ENCODE results near the gene ERF.

Gene ERF

GRCh38 chr19:42287017-42287826 lies 32.3 kb upstream of the ERF start:
- in situ Hi-C loops (cut with MboI; ENCODE audit: low sequenced_read_pairs), result no loop called here

GRCh38 chr19:42286349-42287016 lies 31.6 kb upstream of the ERF start:
- in situ Hi-C loops (cut with MboI; ENCODE audit: low sequenced_read_pairs), result no loop called here

- in situ Hi-C loops (cut with MboI; ENCODE audit: low sequenced_read_pairs), result no loop called here
Measured at GRCh38 chr19:42285988-42286348, 31.0 kb upstream of the ERF start.

GRCh38 chr19:42285541-42285941 lies 30.6 kb upstream of the ERF start:
- in situ Hi-C loops (cut with MboI; ENCODE audit: low sequenced_read_pairs), result no loop called here

GRCh38 chr19:42284591-42285341 lies 29.8 kb upstream of the ERF start:
- in situ Hi-C loops (cut with MboI; ENCODE audit: low sequenced_read_pairs), result no loop called here

- in situ Hi-C loops (cut with MboI; ENCODE audit: low sequenced_read_pairs), result no loop called here
Measured at GRCh38 chr19:42284066-42284501, 29.2 kb upstream of the ERF start.

GRCh38 chr19:42283188-42284065 lies 28.5 kb upstream of the ERF start:
- in situ Hi-C loops (cut with MboI; ENCODE audit: low sequenced_read_pairs), result no loop called here

GRCh38 chr19:42282819-42283187 lies 27.9 kb upstream of the ERF start:
- in situ Hi-C loops (cut with MboI; ENCODE audit: low sequenced_read_pairs), result no loop called here

GRCh38 chr19:42281827-42282762 lies 27.2 kb upstream of the ERF start:
- in situ Hi-C loops (cut with MboI; ENCODE audit: low sequenced_read_pairs), result no loop called here

GRCh38 chr19:42281146-42281826 lies 26.4 kb upstream of the ERF start:
- in situ Hi-C loops (cut with MboI; ENCODE audit: low sequenced_read_pairs), result no loop called here

- in situ Hi-C loops (cut with MboI; ENCODE audit: low sequenced_read_pairs), result no loop called here
Measured at GRCh38 chr19:42280815-42281145, 25.9 kb upstream of the ERF start.

GRCh38 chr19:42279902-42280814 lies 25.2 kb upstream of the ERF start:
- in situ Hi-C loops (cut with MboI; ENCODE audit: low sequenced_read_pairs), result no loop called here

GRCh38 chr19:42279155-42279901 lies 24.4 kb upstream of the ERF start:
- in situ Hi-C loops (cut with MboI; ENCODE audit: low sequenced_read_pairs), result no loop called here

GRCh38 chr19:42278452-42279154 lies 23.7 kb upstream of the ERF start:
- in situ Hi-C loops (cut with MboI; ENCODE audit: low sequenced_read_pairs), result no loop called here

GRCh38 chr19:42277821-42278451 lies 23.0 kb upstream of the ERF start:
- in situ Hi-C loops (cut with MboI; ENCODE audit: low sequenced_read_pairs), result no loop called here

GRCh38 chr19:42276821-42277220 lies 21.9 kb upstream of the ERF start:
- in situ Hi-C loops (cut with MboI; ENCODE audit: low sequenced_read_pairs), result no loop called here
